Esophagus muscularis mucosa (tissue), 4 donors: ENCODE data around the gene METAP1.

Experiments used
- CTCF ChIP-seq, 3 experiments: fragments of 200-600 bp in 2 of 3; fragments of 450-650 bp in 1 of 3; sonication (generic) in 2 of 3; IDR thresholded peaks; one replicate each; pipeline ENCODE4 v1.5.1; 2017 to 2019; ENCODE audit warnings: antibody characterized with exemption in 3 of 3, mild to moderate bottlenecking in 2 of 3, moderate library complexity in 1 of 3
- EP300 ChIP-seq: sonication (generic); formaldehyde crosslinking; IDR thresholded peaks from one replicate; pipeline ENCODE4 v1.6.1; 2017; ENCODE audit warnings: antibody characterized with exemption
- POLR2A ChIP-seq: fragments of 450-650 bp; IDR thresholded peaks from one replicate; pipeline ENCODE4 v1.6.1; 2017; ENCODE audit warnings: antibody characterized with exemption, moderate library complexity, mild to moderate bottlenecking, low read depth
- POLR2AphosphoS5 ChIP-seq, 2 donors: sonication (generic); formaldehyde crosslinking; IDR thresholded peaks; one replicate each; pipeline ENCODE4 v1.6.1; 2017; ENCODE audit warnings: antibody characterized with exemption in 2 of 2

GRCh38 chr4:99054428-99054994 is 59.0 kb downstream of the METAP1 start:
- TF ChIP-seq CTCF (IDR thresholded peaks at IDR 0.05) = no peak
- TF ChIP-seq POLR2A = no peak
- TF ChIP-seq POLR2AphosphoS5 (IDR thresholded peaks at IDR 0.05) = no peak
- no peak for TF ChIP-seq EP300
